Measurements from ENCODE around the gene PGM2L1.

- no peak for TF ChIP-seq EZH2 (IDR thresholded peaks at IDR 0.05)
- TF ChIP-seq CTCF (IDR thresholded peaks at IDR 0.05) = no peak
- TF ChIP-seq EZH2phosphoT487 (IDR thresholded peaks at IDR 0.05) = no peak
Measured at GRCh38 chr11:74333193-74333592, 65.0 kb downstream of the PGM2L1 start.

All from neural progenitor cell (in vitro differentiated cells).